BJ (cell line): Measurements from ENCODE around the gene FGF23. TPM values are rescaled to one million over a fixed set of nuclear protein-coding genes. Genes with fewer than 3 reads are reported as not detected.
A peak's percentile ranks its signal among the peaks of the same experiment; 100 is the strongest.

Experiments
- CTCF ChIA-PET: fragments of 350-600 bp; formaldehyde crosslinking; extraction: SDS; loops from one replicate; lab custom pipeline; 2021; ENCODE audit warnings: antibody characterized with exemption, inconsistent platforms; lab: Yijun Ruan, JAX
- POLR2A ChIA-PET: fragments of 300-600 bp; sonication (Branson Sonifier 250); formaldehyde crosslinking; extraction: SDS; loops from one replicate; lab custom pipeline; 2021; ENCODE audit warnings: antibody characterized with exemption; lab: Charles Lee
- DNase-seq: peaks from one replicate; pipeline ENCODE4 v3.0.0-alpha.2; 2011; ENCODE audit warnings: low read depth
- H3K27me3 ChIP-seq: 2 replicates; pipeline ENCODE4 v1.6.0; 2011; ENCODE audit warnings: low read length; ENCODE audit not compliant: control insufficient read depth, insufficient read depth
- H3K36me3 ChIP-seq: 2 replicates; pipeline ENCODE4 v1.5.1; 2011; ENCODE audit warnings: low read length; ENCODE audit not compliant: control insufficient read depth, insufficient read depth
- H3K4me3 ChIP-seq: 2 replicates; pipeline ENCODE4 v1.5.1; 2011; ENCODE audit warnings: low read depth, mild to moderate bottlenecking, control low read depth, low read length
- polyA plus RNA-seq: library from polyadenylated mRNA; depleted of rRNA; stranded (reverse); fragments of >200 nt; gene quantifications from 2 replicates; pipeline ENCODE4 v1.2.3, GENCODE V29; 2011
- TF ChIP-seq, protein P1 (sequence below): IDR thresholded peaks from 2 replicates; pipeline ENCODE4 v1.5.1; 2011; ENCODE audit warnings: low read depth, mild to moderate bottlenecking, control low read depth, inconsistent platforms, low read length, moderate library complexity; ENCODE audit not compliant: insufficient read depth

FGF23 gene
- polyA plus RNA-seq, 1 experiment: not detected

DNA sequence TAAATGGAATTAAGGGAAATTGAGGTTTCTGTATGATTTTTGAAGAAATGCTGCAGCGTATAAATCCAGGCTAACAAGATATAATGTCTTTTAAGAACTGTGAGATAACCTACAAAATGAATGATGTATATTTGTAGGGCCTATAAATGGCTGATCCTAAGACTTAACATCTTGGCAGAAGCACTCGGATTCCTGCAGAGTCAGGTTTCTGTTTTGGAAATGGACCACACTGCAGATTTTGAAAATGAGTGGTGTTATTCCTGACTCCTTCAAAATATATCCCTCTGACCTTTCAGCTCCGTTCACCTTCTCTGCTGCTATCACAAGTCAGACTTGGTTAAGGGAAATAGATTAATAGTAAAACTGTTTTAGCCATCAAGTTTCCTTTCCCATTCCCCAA lies 53.5 kb downstream of the FGF23 start:
- Histone ChIP-seq H3K4me3 (no peak overlapping the region), H3K36me3 (peaks cover 2% of the 10 kb centered on the region; the same call in 1 of the 2 replicates), H3K27me3 (no peaks in the 10 kb centered on the region)
- TF ChIP-seq, protein P1, sequence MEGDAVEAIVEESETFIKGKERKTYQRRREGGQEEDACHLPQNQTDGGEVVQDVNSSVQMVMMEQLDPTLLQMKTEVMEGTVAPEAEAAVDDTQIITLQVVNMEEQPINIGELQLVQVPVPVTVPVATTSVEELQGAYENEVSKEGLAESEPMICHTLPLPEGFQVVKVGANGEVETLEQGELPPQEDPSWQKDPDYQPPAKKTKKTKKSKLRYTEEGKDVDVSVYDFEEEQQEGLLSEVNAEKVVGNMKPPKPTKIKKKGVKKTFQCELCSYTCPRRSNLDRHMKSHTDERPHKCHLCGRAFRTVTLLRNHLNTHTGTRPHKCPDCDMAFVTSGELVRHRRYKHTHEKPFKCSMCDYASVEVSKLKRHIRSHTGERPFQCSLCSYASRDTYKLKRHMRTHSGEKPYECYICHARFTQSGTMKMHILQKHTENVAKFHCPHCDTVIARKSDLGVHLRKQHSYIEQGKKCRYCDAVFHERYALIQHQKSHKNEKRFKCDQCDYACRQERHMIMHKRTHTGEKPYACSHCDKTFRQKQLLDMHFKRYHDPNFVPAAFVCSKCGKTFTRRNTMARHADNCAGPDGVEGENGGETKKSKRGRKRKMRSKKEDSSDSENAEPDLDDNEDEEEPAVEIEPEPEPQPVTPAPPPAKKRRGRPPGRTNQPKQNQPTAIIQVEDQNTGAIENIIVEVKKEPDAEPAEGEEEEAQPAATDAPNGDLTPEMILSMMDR: no peak
- ChIA-PET CTCF (no interaction called here), POLR2A (no interaction called here)
- DNase-seq: no peak

DNA sequence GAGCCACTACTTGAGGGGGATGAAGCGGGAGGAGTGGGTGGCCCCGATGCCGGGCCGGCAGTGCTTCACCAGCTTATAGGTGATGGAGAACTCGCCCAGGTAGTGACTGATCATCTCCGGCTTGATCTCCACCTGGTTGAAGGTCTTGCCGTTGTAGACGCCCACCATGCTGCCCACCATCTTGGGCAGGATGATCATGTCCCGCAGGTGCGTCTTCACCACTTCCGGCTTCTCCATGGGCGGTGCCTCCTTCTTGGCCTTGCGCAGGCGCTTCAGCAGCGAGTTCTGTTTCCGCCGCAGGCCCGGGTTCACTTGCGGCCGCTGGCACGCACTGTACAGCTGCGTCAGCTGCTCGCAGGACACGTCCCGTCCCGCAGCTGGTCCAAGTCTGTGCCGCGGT lies 55.1 kb downstream of the FGF23 start:
- no peak for DNase-seq
- Histone ChIP-seq H3K4me3 (no peak overlapping the region), H3K27me3 (no peaks in the 10 kb centered on the region), H3K36me3 (peaks cover 2% of the 10 kb centered on the region; the same call in 1 of the 2 replicates)
- CTCF ChIA-PET: no interaction called here
- TF ChIP-seq, protein P1: no peak
- POLR2A ChIA-PET: no interaction called here

GRCh38 chr12:4323396-4323795 lies 56.1 kb downstream of the FGF23 start:
- TF ChIP-seq, protein P1: no peak
- Histone ChIP-seq H3K36me3 (peaks cover 2% of the 10 kb centered on the region; the same call in 1 of the 2 replicates), H3K4me3 (no peak overlapping the region), H3K27me3 (no peaks in the 10 kb centered on the region)
- POLR2A ChIA-PET: no interaction called here
- CTCF ChIA-PET: no interaction called here
- no peak for DNase-seq

GRCh38 chr12:4322726-4323125 lies 56.8 kb downstream of the FGF23 start:
- DNase-seq: no peak
- Histone ChIP-seq H3K36me3 (peaks cover 2% of the 10 kb centered on the region; the same call in 1 of the 2 replicates), H3K27me3 (no peaks in the 10 kb centered on the region), H3K4me3 (no peak overlapping the region)
- CTCF ChIA-PET: interaction anchor here (0.7 to 1.9 kb wide), 2 partner anchors 15 to 46 kb away, joined by 3 to 7 read pairs; no protein-coding TSS in a partner anchor
- TF ChIP-seq, protein P1: no peak
- POLR2A ChIA-PET: no interaction called here

DNA sequence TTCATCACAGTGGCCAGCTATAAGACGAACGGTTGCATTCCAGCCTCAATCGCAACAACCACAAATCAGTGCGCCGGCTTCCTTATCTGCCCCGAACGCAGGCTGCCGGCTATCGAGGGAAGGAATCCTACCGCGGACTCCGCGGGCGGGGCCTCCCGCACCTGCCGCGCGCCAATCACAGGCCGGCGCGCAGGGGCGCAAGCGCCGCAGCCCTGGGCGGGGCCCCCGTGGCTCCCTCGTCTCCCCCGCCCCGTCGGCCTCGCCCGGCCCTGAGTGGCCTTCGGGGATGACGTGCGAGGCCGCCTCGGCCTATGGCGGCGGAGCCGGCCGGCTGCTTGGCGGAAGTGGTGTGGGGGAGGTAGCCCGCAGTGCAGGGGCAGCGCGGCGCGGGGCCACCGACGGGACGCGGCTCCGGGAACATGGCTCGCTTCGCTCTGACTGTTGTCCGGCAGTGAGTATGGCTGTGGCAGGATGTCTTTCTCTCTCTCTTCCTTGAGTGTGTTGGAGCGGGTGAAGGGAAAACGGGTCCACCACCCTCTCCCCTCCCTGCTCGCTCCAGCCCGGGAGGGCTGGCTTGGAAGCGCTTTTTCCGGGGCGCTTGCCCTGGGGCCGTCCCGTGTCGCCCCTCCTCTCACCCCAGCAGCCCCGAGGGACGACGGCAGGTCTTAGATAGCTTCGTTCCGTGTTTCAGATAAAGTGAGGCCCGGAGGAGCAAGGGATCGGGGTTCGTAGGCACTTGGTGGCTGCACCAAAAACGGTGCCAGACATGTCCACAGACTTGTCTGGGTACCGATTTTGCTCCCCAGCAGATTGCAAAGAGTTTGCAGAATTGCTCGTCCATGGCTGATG lies 58.4 kb downstream of the FGF23 start, which contains the start of gene TIGAR:
Gene TIGAR, plus strand, starts transcription at position 361 of the 849 bp plus-strand sequence. Its CDS starts 59 bp downstream, at position 420.
- CTCF ChIA-PET: interaction anchor here (0.6 to 1.9 kb wide), 3 partner anchors 13 to 44 kb away, joined by 3 to 7 read pairs (median 4); no protein-coding TSS in a partner anchor
- POLR2A ChIA-PET: no interaction called here
- no peaks in the 10 kb centered on the region for H3K27me3 ChIP-seq
- peak within 1 kb of the TSS; percentile 64 for H3K4me3 ChIP-seq
- peaks cover 2% of the 10 kb centered on the region; the same call in 1 of the 2 replicates for H3K36me3 ChIP-seq
- peak; percentile 69 for DNase-seq
- TF ChIP-seq, protein P1: no peak
